Neural crest cell (in vitro differentiated cells): ENCODE measurements around the gene ZMIZ1. TPM values are rescaled to one million over a fixed set of nuclear protein-coding genes. Genes with fewer than 3 reads are reported as not detected.
A peak's percentile ranks its signal among the peaks of the same experiment; 100 is the strongest.

Experiments used
- DNase-seq: peaks from one replicate; pipeline ENCODE4 v3.0.0; 2021; ENCODE audit warnings: low read depth, mixed read lengths, low spot score
- H3K27ac Mint-ChIP-seq: one replicate; pipeline ENCODE4 v1.8.0; 2021; ENCODE audit warnings: mild to moderate bottlenecking, mixed read lengths; ENCODE audit not compliant: unreplicated experiment
- H3K27me3 Mint-ChIP-seq: 2 replicates; pipeline ENCODE4 v1.8.0; 2021; ENCODE audit warnings: low read depth, mild to moderate bottlenecking, mixed read lengths
- H3K36me3 Mint-ChIP-seq: 2 replicates; pipeline ENCODE4 v1.8.0; 2021; ENCODE audit warnings: low read depth, mild to moderate bottlenecking, mixed read lengths
- H3K4me1 Mint-ChIP-seq: 2 replicates; pipeline ENCODE4 v1.8.0; 2021; ENCODE audit warnings: mixed read lengths
- H3K4me3 Mint-ChIP-seq: one replicate; pipeline ENCODE4 v1.8.0; 2021; ENCODE audit warnings: mild to moderate bottlenecking, mixed read lengths
- H3K9me3 Mint-ChIP-seq: 2 replicates; pipeline ENCODE4 v1.8.0; 2021; ENCODE audit warnings: mixed read lengths
- total RNA-seq: library from RNA; stranded (reverse); gene quantifications from 2 replicates; pipeline ENCODE4 v1.2.1, GENCODE V29; 2021
- TF ChIP-seq, protein P1 (sequence below): fragments of 200-600 bp; sonication (generic); conservative IDR thresholded peaks from 2 replicates; pipeline ENCODE4 v1.5.0; 2021; ENCODE audit warnings: antibody characterized with exemption, mild to moderate bottlenecking

Gene ZMIZ1
- total RNA-seq, 1 donor from 2014 or later = 92.0 TPM

DNA sequence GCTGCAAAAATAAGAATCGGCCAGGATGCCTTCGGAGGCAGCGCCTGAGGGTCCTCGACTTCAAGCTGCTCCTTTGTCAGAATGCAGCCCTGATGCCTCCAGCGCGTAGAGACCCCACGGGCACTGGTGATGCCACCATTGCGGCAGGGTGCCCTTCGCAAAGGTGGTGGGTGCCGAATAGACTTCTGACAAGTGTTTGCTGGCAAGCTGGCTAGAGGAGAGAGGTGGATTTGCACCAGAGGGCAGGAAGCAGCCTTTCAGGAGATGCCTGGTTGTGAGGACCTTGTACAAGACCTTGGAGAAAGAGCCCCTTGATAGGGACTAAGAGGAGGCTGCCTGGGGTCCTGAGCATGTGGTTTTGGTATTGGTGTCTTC, 175.3 kb downstream of the ZMIZ1 start:
- H3K27me3 Mint-ChIP-seq = peaks cover 23% of the 10 kb centered on the region
- H3K27ac Mint-ChIP-seq = peak overlapping the region; percentile 92
- no peak for DNase-seq
- no peaks in the 10 kb centered on the region for H3K9me3 Mint-ChIP-seq
- peaks cover 68% of the 10 kb centered on the region for H3K4me1 Mint-ChIP-seq
- H3K4me3 Mint-ChIP-seq = peak overlapping the region; percentile 85
- no peaks in the 10 kb centered on the region for H3K36me3 Mint-ChIP-seq
- TF ChIP-seq, protein P1, sequence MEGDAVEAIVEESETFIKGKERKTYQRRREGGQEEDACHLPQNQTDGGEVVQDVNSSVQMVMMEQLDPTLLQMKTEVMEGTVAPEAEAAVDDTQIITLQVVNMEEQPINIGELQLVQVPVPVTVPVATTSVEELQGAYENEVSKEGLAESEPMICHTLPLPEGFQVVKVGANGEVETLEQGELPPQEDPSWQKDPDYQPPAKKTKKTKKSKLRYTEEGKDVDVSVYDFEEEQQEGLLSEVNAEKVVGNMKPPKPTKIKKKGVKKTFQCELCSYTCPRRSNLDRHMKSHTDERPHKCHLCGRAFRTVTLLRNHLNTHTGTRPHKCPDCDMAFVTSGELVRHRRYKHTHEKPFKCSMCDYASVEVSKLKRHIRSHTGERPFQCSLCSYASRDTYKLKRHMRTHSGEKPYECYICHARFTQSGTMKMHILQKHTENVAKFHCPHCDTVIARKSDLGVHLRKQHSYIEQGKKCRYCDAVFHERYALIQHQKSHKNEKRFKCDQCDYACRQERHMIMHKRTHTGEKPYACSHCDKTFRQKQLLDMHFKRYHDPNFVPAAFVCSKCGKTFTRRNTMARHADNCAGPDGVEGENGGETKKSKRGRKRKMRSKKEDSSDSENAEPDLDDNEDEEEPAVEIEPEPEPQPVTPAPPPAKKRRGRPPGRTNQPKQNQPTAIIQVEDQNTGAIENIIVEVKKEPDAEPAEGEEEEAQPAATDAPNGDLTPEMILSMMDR = no peak

DNA sequence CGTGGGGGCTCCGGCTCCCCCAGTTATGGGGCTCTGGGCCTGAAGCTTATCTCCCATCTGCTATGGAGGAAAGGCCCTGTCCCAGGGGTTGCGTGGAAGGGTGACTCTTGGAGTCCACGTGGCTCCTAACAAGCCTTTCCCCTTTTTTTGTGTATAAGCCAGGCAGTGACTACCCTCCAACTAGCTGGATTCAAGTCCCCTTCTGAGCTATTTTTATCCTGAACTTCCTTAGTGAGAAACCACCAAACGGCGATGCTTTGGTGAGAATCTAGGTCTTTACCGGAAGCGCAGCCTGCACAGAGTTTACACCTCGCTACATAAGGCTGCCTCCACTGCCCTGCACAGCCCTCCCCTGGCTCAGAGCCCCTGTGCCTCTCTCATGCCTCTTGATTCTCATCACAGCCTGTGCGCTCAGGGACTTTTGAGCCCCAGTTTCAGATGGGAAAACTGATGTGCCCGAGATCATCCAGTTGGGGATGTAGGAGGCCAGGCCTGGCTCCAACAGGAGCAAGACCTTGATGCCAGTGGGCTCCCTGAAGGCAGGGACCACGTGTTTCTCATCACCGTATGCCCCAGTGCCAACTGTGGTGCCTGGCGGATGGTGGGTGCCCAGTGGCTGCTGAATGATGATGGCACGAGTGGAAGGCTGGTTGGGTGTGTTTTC, 176.2 kb downstream of the ZMIZ1 start:
- DNase-seq = no peak
- H3K9me3 Mint-ChIP-seq = no peaks in the 10 kb centered on the region
- peaks cover 61% of the 10 kb centered on the region for H3K4me1 Mint-ChIP-seq
- peak overlapping the region; percentile 85 for H3K4me3 Mint-ChIP-seq
- TF ChIP-seq, protein P1 = no peak
- H3K27ac Mint-ChIP-seq = peak overlapping the region; percentile 92
- peaks cover 18% of the 10 kb centered on the region for H3K27me3 Mint-ChIP-seq
- H3K36me3 Mint-ChIP-seq = no peaks in the 10 kb centered on the region

DNA sequence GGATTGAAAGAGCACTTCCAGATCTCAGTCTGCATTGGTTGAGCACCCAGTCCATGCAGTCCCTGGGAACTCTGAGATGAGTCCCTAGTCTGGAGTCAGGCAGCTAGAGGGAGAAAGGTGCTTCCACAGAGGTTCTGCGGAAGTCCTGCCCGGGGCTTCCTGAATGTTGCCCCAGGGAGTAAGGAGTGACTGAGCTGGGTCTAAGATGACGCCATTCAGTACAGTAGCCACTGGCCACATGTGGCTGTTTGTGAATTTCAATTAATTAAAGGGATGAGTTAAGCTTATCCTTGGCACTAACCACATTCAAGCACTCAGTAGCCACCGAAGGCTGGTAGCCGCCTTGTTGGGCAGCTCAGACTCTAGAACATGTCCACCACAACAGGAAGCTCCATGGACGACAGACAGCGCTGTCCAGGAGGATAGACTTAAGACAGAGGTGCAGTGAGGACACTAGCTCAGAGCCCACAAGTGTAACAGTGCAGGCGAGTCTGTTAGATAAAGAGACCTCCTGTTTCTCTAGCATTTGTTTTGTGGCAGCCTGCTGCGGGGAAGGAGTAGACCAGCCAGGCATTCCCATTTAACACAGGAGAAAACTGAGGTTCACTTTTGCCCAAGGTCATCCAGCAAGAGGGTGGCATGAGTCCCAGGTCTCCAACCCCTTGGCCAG, 176.9 kb downstream of the ZMIZ1 start:
- DNase-seq = no peak
- Mint-ChIP-seq H3K27ac (peak overlapping the region; percentile 92), H3K27me3 (peaks cover 14% of the 10 kb centered on the region), H3K36me3 (no peaks in the 10 kb centered on the region), H3K9me3 (no peaks in the 10 kb centered on the region), H3K4me1 (peaks cover 54% of the 10 kb centered on the region), H3K4me3 (peak overlapping the region; percentile 85)
- TF ChIP-seq, protein P1 = no peak

DNA sequence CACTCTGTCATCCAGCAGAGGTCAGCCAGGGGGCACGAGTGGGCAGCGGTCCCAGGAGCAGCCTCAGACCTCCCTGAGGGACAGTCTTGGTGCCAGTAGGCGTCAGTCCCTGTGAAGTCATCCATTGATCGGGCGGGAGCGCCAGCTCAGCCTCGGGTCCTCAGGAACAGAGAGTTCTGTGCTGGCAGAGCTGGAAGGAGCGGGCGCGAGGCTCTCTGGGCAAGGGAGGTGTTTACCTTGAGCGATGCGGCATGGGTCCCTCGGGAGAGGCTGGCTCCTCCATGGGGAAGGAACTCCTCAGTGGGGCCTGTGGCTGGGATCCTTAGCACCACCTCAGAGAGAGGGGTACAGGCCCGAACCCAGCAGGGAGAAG, 177.4 kb downstream of the ZMIZ1 start:
- TF ChIP-seq, protein P1 = no peak
- Mint-ChIP-seq H3K36me3 (no peaks in the 10 kb centered on the region), H3K4me1 (peaks cover 49% of the 10 kb centered on the region), H3K27ac (peak overlapping the region; percentile 67), H3K27me3 (peaks cover 10% of the 10 kb centered on the region), H3K4me3 (peak overlapping the region; percentile 85), H3K9me3 (no peaks in the 10 kb centered on the region)
- no peak for DNase-seq

DNA sequence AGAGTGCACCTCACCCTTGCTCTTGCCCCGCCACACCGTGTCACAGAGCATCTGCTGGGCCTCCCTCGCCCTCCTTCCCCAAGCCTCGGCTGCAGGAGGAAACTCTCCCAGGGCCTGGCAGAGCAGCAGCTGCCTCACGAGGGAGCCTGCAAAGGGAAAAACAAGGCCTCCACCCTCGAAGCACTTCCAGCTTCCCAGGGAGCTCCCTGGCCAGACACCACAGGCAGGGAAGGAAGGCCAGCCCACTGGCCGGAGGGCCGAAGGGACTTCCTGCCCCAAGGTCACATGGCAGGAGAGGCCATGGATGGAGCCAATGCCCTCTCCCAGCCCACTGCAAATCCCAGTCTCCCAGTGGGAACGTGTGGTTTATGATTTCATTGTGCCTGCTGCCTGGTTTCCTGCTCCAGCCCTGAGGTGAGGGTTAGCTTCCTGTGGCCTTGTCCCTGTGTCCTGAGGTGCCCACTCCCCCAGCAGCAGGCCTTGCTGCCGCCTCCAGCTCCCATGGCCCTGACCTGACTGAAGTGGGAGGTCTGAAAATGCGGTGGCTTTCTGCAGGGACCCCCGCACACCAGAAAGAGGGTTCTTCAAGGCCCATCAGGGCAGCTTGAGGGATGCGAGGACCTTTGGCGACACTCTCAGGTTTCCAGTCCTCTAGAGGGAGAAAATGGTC, 178.0 kb downstream of the ZMIZ1 start:
- peaks cover 5% of the 10 kb centered on the region for H3K27me3 Mint-ChIP-seq
- H3K4me1 Mint-ChIP-seq = peaks cover 43% of the 10 kb centered on the region
- peak overlapping the region; percentile 19 for H3K27ac Mint-ChIP-seq
- no peaks in the 10 kb centered on the region for H3K9me3 Mint-ChIP-seq
- no peaks in the 10 kb centered on the region for H3K36me3 Mint-ChIP-seq
- TF ChIP-seq, protein P1 = no peak
- peak overlapping the region; percentile 85 for H3K4me3 Mint-ChIP-seq
- DNase-seq = no peak
